Islet of Langerhans (tissue), 1 donor: Measurements from ENCODE around the gene CC2D1A.
"Not testable (repeated sequence)": the region's sequence is repeated elsewhere in the genome, so short reads cannot be mapped to it uniquely, and the experiment has no call there.

Source experiments
- FAIRE-seq: peaks from one replicate; lab custom pipeline; 2011; peaks lifted over from hg19 to GRCh38; lab: Jason Lieb, UNC

The CC2D1A gene

GRCh38 chr19:13908674-13909073 is 2.7 kb downstream of the CC2D1A start:
- FAIRE-seq = no peak

GRCh38 chr19:13909430-13909829 is 3.4 kb downstream of the CC2D1A start:
- no peak for FAIRE-seq

- no peak for FAIRE-seq
These were observed 7.4 kb downstream of the CC2D1A start for GRCh38 chr19:13913352-13913751.

GRCh38 chr19:13914777-13915176 is 8.8 kb downstream of the CC2D1A start:
- FAIRE-seq = no peak

GRCh38 chr19:13917888-13918406 is 11.9 kb downstream of the CC2D1A start:
- no peak for FAIRE-seq

- no peak for FAIRE-seq
These were observed 12.9 kb downstream of the CC2D1A start for GRCh38 chr19:13918726-13919411.

GRCh38 chr19:13920524-13920923 is 14.5 kb downstream of the CC2D1A start:
- no peak for FAIRE-seq

GRCh38 chr19:13920940-13921747 is 15.1 kb downstream of the CC2D1A start:
- FAIRE-seq = no peak

GRCh38 chr19:13922118-13922517 is 16.1 kb downstream of the CC2D1A start:
- not testable (repeated sequence) for FAIRE-seq

- no peak for FAIRE-seq
These were observed 17.4 kb downstream of the CC2D1A start for GRCh38 chr19:13923194-13923987.

GRCh38 chr19:13926010-13926409 is 20.0 kb downstream of the CC2D1A start:
- no peak for FAIRE-seq

- no peak for FAIRE-seq
These were observed 20.7 kb downstream of the CC2D1A start for GRCh38 chr19:13926715-13927114.

GRCh38 chr19:13929340-13929739 is 23.3 kb downstream of the CC2D1A start:
- FAIRE-seq = no peak

- FAIRE-seq = no peak
These were observed 24.0 kb downstream of the CC2D1A start for GRCh38 chr19:13929956-13930355.

- FAIRE-seq = no peak
These were observed 24.4 kb downstream of the CC2D1A start for GRCh38 chr19:13930402-13930801.

GRCh38 chr19:13931391-13932148 is 25.6 kb downstream of the CC2D1A start:
- FAIRE-seq = no peak

GRCh38 chr19:13932149-13932637 is 26.2 kb downstream of the CC2D1A start:
- no peak for FAIRE-seq

GRCh38 chr19:13932911-13933393 is 27.0 kb downstream of the CC2D1A start:
- no peak for FAIRE-seq

- FAIRE-seq = no peak
These were observed 28.7 kb downstream of the CC2D1A start for GRCh38 chr19:13934785-13935109.

GRCh38 chr19:13935765-13936510 is 29.9 kb downstream of the CC2D1A start:
- FAIRE-seq = no peak
